Bronchial epithelial cell (primary cell): ENCODE data around the gene PHLDA3. TPM values are rescaled to one million over a fixed set of nuclear protein-coding genes. Genes with fewer than 3 reads are reported as not detected.

Source experiments
- DNase-seq: peaks from one replicate; pipeline ENCODE4 v3.0.0-alpha.2; 2010; ENCODE audit warnings: low read depth
- FAIRE-seq: peaks from 2 replicates; lab custom pipeline; 2011; peaks lifted over from hg19 to GRCh38; lab: Jason Lieb, UNC
- H3K27me3 ChIP-seq: 2 replicates; pipeline ENCODE4 v1.5.1; 2011; ENCODE audit warnings: low read length; ENCODE audit not compliant: control insufficient read depth, insufficient read depth
- H3K36me3 ChIP-seq: 2 replicates; pipeline ENCODE4 v1.5.1; 2011; ENCODE audit warnings: low read length; ENCODE audit not compliant: control insufficient read depth, insufficient read depth
- H3K4me3 ChIP-seq: 2 replicates; pipeline ENCODE4 v1.5.1; 2011; ENCODE audit warnings: mild to moderate bottlenecking, low read depth, low read length, control low read depth
- CTCF ChIP-seq: IDR thresholded peaks from 2 replicates; pipeline ENCODE4 v1.5.1; 2011; ENCODE audit warnings: mild to moderate bottlenecking, moderate library complexity, low read length, control low read depth, inconsistent platforms; ENCODE audit not compliant: insufficient read depth, severe bottlenecking
- total RNA-seq: library from RNA; depleted of rRNA; stranded (reverse); fragments of >200 nt; gene quantifications from 2 replicates; pipeline ENCODE4 v1.2.1, GENCODE V29; 2014

The PHLDA3 gene
- total RNA-seq, 1 donor from 2014 or later, result 118 TPM

GRCh38 chr1:201486187-201486586 is 17.2 kb upstream of the PHLDA3 start:
- Histone ChIP-seq H3K36me3 (peaks cover 21% of the 10 kb centered on the region), H3K4me3 (no peak overlapping the region), H3K27me3 (no peaks in the 10 kb centered on the region)
- FAIRE-seq (no peak), DNase-seq (no peak)
- no peak for TF ChIP-seq CTCF

- DNase-seq, result no peak
- no peak for TF ChIP-seq CTCF
- no peak for FAIRE-seq
- peaks cover 19% of the 10 kb centered on the region for H3K36me3 ChIP-seq
- H3K4me3 ChIP-seq, result no peak overlapping the region
- no peaks in the 10 kb centered on the region for H3K27me3 ChIP-seq
These were observed 16.3 kb upstream of the PHLDA3 start for GRCh38 chr1:201485184-201485774.

GRCh38 chr1:201483373-201483949 is 14.5 kb upstream of the PHLDA3 start:
- Histone ChIP-seq H3K4me3 (no peak overlapping the region), H3K36me3 (peaks cover 15% of the 10 kb centered on the region), H3K27me3 (no peaks in the 10 kb centered on the region)
- no peak for FAIRE-seq
- no peak for TF ChIP-seq CTCF
- no peak for DNase-seq

GRCh38 chr1:201482755-201483154 is 13.8 kb upstream of the PHLDA3 start:
- Histone ChIP-seq H3K4me3 (no peak overlapping the region), H3K27me3 (no peaks in the 10 kb centered on the region), H3K36me3 (peaks cover 15% of the 10 kb centered on the region)
- TF ChIP-seq CTCF, result no peak
- no peak for FAIRE-seq
- DNase-seq, result no peak

- DNase-seq, result peak; percentile 66
- H3K4me3 ChIP-seq, result peak overlapping the region; percentile 22
- no peak for FAIRE-seq
These were observed 12.9 kb upstream of the PHLDA3 start for GRCh38 chr1:201481761-201482493.

More at GRCh38 chr1:201481761-201482493, 12.9 kb upstream of the PHLDA3 start:
- Histone ChIP-seq H3K27me3 (no peaks in the 10 kb centered on the region), H3K36me3 (peaks cover 13% of the 10 kb centered on the region)
- peak; percentile 91 for TF ChIP-seq CTCF
